GM21737 (cell line): Measurements from ENCODE around the gene GPATCH2.

Experiments
- ATAC-seq: cut with Tn5 transposase; IDR thresholded peaks from one replicate; pipeline ENCODE4 v1.9.1; 2021; ENCODE audit warnings: mild to moderate bottlenecking, moderate library complexity; ENCODE audit not compliant: unreplicated experiment

GPATCH2 gene

DNA sequence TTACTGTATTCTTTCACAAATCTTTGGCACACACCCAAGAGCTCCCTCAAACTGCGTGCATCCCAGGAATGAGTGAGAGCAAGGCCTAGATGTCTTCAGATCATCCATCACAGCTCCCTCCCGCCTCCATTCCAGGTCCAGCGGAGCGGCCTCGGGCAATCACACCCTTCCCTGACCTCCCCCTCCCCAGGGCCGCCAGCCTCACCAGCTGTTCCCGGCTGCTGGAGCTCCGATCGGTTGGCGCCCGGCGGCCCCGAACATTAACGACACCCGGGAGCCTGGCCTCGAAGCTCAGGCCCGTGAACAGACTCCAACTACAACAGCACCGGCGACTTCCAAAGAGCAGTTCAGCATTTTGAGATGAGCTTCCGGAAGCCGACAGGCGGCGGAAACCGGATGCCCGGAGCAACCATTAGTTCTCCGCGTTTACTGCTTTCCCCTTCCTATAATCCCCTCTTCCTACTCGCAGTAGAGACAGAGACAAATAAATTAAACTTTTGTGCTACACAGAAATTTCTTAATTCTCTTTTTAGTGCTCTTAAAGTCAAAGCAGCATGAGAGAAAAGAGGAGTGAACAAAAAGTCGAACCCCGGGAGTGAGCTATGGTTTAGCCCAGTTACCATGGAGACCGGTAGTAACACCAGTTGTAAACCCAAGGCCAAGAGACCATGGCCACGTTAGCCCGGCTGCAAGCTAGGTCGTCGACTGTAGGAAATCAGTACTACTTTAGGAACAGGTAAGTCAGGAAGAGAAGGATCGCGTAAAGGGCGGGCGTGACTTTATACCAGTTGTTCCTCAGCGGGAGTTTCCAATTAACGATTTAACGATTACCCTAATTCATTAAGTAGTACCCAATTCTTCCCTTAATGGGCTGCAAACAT is at the start of gene GPATCH2, which contains the start of gene SPATA17:
GPATCH2 (minus strand) TSS at position 380 of the 881 bp plus-strand sequence; CDS start at position 261, 119 bp downstream.
SPATA17 (plus strand) TSS at position 634 of the 881 bp plus-strand sequence; CDS start at position 669, 35 bp downstream.
- ATAC-seq: peak; percentile 96

DNA sequence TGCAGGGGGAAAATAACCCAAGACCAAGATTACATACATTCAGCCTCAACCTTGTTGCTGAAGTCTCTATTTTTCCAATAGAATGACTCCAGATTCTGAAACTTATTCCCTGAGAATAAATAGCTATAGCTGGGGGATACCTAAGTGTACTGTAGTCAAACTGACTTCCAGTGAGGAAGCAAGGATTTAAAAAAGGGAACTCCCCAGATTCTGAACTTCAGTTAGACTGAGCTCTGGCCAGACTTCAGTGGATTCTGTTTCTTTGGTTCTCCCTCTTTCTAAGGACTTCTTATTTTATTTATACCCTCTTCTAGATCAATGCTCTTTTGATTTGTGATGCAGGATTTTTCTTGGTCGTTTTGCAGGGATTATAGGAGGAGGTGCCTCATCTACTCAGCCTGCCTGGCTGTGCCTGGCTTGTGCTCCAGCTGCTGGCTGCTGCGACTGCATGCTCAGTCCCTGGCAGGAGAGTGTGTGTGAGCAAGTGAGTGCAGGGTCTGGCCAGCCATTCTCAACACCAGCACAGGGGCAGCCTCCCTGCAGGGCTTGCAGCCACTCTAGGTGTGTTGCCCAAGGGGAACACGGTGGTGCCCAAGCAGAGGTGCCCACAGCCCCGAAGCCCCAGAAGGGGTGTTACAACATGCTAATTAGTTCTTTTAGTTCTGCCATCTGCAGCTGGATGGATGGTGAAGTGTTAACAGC is 43.3 kb upstream of the GPATCH2 start:
- no peak for ATAC-seq

DNA sequence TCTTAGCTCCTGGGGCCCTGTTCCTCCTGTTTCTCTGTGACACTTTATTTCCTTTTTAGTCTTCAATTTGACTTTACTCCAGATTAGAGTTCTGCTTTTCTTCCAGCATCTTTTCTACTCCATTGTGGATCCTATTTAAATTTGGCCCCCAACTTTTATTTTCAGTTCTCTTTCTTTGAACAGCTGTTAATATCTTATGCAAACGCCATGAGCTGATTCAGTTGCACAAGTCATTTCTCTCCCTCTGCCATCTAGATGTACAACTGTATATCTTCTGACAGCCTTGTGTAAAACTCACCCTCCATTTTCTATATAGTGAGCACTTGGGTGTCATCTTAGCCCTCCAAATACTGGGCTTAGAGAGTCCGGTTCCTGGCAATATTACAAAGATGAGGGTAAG is 42.5 kb upstream of the GPATCH2 start:
- no peak for ATAC-seq

DNA sequence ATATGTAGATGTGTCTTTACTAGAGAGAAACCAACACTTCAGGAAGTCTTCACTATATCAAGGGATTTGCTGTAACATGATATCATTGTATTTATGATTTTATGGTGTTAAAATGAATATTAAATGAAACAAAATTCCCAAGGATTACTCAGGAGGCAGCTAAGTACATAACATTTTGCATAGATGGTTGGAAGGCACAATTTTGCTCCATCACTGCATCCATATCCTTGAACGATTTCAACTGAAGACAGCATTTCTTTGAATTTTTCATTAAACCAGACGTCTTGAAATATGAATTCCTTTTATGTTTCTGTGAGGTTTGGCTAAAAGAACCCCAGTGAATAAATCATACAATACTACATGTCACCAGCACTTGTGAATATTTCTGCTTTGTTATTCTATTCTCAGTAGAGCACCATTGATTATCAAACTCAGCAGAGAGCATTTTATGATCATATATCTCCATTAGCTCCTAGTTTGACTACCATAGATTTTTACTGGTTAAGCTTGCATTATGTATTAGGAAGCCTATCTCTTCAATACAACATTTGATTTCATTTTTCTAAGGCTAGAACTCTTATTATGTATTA is 37.6 kb upstream of the GPATCH2 start:
- ATAC-seq: no peak

DNA sequence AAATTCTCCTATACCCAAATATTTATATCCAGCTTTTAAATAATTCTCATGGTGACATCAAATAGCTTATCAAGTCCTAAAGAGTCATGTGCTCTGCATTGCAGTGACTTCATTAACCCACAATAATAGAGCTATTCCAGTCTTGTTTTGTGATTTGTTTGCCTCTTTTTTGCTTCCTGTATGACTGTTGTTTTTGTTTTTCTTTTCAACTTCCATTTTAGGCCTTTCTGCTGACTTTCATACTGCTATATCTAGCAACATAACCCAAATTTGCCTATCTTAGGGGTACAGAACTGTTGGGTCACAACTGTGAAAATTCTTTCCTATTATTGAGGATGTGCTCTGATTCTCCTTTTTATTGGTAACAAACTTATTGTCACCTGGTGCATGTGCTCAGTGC is 30.5 kb upstream of the GPATCH2 start:
- ATAC-seq: no peak

DNA sequence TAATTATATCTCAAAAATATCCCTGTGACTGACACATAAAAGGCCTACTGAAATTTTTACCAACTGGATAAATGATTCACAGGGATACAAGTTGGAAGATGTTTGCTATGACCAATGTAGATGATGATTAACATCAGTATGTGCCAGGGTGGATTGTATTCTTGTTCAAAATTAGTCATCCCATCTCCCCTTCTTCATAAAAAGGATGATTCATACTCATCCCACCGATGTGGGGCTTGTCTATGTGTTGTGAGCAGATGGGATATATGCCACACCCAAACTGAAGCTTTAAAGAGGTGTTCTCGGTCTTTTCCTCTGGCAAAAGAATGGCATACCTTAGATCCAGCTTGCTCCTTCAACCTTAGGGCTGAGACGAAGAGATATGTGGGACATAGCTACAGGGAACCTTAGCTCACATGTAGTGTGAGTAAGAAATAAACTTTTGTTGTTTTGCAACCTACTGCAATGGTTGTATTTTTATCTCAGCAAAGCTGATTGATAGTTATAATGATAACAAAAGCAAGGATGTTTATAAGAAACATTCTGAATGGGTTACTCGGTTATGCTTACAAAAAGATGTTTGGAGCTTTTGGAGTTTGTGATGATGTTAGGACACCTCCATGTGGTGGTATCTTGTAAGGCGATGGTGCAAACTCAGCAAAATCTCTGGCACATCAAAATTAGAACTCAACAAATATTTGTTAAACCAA is 29.6 kb upstream of the GPATCH2 start:
- ATAC-seq: no peak

DNA sequence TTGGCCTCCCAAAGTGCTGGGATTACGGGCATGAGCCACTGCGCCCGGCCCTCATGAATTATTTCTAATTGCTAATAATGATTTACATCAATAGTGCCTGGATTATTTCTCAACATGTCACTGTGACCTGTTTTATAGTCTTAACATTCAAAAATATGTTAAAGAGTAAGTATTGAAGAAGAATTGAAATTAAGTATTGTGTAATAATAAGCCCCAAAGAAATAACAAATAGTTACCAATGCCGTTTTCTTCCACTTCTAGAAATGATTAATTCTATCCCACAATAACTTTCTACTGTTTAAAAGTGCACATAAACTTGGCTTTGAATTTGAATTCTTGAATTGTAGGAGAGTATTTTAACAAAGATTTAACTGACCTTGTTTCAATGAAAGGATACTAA is 19.8 kb upstream of the GPATCH2 start:
- no peak for ATAC-seq

DNA sequence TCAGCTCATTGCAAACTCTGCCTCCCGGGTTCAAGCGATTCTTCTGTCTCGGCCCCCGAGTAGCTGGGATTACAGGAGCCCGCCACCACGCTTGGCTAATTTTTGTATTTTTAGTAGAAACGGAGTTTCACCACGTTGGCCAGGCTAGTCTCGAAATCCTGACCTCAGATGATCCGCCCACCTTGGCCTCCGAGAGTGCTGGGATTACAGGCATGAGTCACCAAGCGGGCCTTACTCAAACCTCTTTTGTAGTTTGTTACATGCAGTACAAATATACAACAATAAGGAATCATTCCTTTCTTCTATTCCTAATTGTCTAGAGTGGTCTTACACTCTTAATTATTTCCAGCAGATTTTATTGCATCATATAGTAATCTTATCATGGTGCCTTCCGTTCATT is 16.9 kb upstream of the GPATCH2 start:
- no peak for ATAC-seq

DNA sequence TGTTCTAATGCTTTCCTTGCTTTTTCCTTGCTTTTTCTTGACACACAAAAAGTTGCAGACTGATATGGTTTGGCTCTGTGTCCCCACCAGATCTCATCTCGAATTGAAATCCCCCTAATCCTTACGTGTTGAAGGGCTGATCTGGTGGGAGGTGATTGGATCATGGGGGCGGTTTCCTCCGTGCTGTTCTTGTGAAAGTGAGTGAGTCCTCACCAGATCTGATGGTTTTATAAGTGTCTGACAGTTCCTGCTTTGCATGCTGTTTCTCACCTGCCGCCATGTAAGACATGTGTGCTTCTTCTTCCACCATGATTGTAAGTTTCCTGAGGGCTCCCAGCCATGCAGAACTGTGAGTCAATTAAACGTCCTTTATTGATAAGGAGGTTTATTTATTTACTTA is 11.6 kb upstream of the GPATCH2 start:
- ATAC-seq: no peak

DNA sequence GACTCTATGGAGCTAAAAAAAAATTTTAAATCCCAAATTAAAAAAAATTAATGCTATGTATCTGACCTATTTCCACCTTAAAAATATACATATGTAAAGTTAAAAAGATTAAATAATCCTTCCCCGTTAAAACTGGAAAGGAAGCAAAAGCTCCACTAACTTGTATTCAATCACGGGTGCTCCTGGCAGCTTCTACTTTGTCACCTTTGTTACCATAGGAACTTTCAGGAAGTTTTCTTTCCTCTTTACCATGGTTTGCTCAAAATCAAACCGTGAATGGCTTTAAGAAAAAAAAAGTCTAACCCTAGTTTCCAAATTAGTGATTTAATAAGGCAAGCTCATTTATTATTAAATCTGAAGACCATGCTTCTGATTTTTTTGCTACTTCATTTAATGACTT is 3.5 kb downstream of the GPATCH2 start:
- no peak for ATAC-seq

DNA sequence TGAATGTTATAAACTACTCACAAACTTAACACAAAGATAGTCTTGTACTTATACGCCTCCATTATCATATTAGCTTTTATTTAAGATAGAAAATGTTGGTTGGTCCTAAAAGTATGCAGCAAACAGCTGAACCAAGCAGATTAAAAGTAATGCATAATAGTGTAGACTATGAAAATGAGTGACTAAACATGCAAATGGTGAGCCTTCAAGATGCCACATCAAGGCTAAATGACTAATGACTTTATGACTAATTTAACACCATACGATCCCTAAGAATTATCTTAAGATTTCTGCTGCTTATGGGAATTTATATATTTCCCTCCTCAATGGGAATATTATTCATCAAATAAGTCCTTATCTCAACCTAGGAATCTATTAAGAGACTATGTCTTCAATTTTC is 4.6 kb downstream of the GPATCH2 start:
- ATAC-seq: no peak

DNA sequence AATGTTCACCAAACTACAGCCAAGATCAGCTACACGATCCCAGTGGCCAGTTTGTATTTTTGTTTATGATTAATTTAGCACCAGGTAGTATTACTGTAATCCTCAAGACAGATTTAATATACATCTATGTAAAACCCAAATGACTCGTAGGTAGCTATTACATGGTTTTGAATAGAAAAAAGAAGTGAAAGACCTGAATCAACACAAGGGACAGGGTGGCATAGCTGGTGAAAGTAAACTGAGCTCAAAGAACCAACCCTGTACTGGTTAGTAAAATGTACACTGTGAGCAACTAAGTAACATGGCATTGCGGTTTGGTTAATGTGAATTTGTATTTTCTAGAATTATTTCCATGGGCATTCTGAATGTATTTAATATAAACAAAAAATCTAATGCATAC is 8.8 kb downstream of the GPATCH2 start:
- no peak for ATAC-seq

DNA sequence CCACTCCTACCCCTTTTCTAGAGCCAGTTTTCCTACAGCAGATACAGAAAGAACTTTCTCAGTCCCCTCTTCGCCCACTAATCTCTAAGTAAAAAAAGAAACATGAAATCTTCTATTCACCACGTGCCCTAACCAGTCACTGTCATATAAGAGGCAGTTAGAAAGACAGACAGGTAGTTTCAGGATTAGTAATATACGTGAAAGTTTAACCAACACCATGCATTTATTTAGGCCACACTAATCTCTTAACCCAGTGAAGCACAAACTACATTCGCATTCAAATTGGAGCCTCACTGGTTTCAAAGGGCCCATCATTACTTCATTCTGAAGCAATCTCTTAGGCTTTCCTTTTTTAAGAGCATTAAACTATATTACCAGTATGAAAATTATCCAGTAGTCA is 10.1 kb downstream of the GPATCH2 start:
- peak; percentile 99 for ATAC-seq

DNA sequence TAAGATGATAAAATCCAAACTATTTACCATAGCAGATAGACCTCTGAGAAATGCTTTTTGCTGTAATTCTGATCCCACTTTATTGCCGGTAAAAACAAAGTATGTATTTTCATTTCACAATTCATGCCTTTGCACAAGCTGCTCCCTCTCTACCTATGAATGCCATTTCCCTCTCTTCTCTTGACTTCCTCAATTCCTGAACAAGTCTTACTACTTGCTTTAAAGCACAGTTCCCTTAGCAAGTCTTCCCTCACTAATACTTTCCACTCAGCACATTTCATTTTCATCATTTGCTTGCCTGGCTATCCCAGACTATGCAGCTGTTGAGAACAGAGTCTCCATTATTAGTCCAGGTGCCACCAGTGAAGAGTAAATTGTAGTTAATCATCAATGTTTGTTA is 13.8 kb downstream of the GPATCH2 start:
- ATAC-seq: no peak

DNA sequence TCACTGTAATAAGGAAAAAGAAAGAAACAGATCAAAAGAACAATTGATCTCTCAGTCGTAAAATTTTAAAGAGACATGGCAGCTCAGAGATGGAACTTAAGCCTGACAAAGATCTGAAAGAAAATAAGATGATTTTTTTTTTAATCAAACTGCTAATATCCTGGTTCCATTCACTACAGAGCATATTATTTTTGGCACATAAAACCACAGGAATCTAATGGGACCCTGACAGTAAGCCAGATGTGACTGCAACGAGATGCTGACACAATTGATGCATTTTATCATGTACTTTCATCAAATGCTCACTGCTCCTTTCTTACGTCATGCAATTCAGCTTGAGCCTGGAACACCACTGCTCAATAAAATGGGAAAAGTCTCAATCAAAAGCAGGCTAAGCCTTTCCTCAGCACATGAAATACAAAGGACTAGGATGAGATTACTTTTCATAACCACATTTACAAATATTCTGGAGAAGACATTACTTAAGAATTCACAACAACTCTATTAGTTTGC is 16.6 kb downstream of the GPATCH2 start:
- no peak for ATAC-seq

DNA sequence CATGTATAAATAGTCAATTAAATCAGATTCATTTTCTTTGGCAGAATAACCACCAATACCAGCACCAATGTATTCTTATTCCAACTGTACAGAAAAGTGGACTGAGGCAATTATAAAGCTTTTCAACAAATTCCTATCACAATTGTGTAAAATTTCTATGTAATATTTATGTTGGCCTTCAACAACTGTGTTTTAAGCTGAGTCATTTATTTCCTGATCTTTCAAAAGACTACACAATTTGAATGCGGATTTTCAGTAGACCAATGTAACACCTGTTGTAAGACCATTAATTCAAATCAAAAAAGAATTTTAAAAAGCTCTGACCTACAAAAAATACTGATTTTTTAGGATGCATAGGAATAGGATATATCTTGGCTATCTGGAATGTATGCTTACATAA is 25.5 kb downstream of the GPATCH2 start:
- ATAC-seq: no peak

DNA sequence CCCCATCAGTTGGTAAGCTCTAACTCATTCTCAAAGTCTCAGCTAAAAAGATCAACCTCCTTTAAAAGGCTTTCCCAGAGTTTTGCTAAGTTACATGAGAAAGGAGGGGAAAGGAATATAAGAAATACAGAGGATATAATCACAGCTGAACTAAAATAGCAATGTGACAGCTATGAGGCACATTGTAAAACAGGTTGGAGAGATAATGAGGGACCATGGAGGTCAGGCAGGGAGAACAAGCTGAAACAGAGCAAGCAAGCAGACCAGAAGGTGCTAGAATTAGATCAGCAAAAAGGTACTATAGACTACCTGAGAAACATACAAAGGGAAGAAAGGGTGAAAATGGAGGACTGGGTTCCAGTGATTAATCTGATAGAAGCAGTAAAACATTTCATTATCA is 28.5 kb downstream of the GPATCH2 start:
- ATAC-seq: no peak

DNA sequence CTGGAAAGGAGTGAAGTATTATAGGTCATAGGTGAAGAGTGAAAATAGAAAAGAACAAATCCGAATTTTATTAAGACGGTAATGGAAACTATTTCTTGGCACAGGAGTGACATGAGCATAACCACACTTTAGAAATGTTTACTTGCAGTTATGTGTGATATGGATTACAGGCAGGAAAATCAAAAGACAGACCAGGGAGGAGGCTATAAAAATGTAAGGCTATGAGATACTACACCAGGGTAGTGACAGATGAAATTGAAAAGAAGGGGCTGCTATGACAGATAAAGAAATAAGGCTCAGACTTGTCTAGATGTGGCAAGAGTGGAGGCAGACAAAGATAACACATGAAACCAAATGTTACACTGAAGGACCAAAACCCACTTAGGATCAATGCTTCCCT is 31.7 kb downstream of the GPATCH2 start:
- no peak for ATAC-seq

DNA sequence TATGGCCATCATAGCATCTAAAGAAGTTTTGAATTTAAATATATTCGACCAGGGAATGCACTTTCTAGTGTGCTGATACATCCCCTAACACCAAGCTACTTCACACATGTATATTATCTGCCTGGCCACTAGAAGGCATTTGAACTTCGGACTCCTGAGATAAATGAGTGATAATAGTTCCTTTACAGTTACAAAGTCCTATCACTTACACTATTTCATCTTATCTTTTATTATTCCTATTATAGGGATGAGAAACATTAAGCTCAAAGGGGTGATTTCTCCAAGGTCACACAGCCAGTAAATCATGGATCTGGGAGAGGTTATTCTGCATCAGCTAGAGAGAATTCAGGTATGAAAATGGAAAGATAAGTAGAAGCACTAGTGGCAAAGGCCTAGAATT is 40.3 kb downstream of the GPATCH2 start:
- no peak for ATAC-seq

DNA sequence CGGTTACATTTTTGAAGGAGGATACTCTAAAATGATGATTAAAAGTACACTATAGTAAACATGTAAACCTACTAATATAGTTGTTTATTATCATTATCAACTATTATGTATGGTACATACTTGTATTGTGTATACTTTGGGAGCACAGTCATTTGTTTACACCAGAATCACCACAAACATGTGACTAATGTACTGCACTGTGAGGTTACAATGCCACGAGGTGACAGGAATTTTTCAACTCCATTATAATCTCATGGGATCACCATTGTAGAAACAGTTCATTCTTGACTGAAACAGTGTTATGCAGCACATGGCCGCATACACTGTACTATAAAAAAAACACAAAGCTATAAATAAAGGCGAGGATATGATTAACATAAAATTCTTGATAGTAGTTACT is 44.3 kb downstream of the GPATCH2 start:
- ATAC-seq: no peak

DNA sequence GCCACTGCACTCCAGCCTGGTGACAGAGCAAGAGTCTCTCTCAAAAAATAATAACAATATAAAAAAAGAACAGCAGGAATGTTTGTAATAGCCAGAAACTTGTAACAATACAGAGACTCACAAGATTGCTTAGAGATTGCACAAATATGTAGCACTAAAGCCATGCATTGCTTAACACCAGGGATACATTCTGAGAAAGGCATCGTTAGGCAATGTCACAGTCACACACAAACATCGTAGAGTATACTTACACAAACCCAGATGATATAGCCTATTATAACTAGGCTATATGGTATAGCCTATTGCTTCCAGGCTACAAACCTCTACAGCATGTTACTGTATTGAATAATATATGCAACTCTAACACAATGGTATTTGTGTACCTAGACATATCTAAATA is 45.3 kb downstream of the GPATCH2 start:
- ATAC-seq: no peak
